ENCODE measurements around the gene MYOF.

GRCh38 chr10:93482145-93482834 is at the start of gene MYOF:
- peak; percentile 42 to 63 (median 48) for TF ChIP-seq CTCF (optimal IDR thresholded peaks at IDR 0.05 in 1 of 3, IDR thresholded peaks at IDR 0.05 in 1 of 3, conservative IDR thresholded peaks at IDR 0.05 in 1 of 3; ENCODE audit: extremely low read depth in 1 of 3, insufficient read depth in 2 of 3, low read length in 3 of 3)
- no peak for TF ChIP-seq EZH2 (IDR thresholded peaks at IDR 0.05; ENCODE audit: low read length)
